ENCODE results near the gene ARHGAP30. TPM values are rescaled to one million over a fixed set of nuclear protein-coding genes. Genes with fewer than 3 reads are reported as not detected.

ARHGAP30 gene
- total and polyA plus RNA-seq, 2 of the 8 experiments (the other 6 are each of a cell fraction or from before 2014, with no cell fraction given) = 0.27 to 0.39 TPM

DNA sequence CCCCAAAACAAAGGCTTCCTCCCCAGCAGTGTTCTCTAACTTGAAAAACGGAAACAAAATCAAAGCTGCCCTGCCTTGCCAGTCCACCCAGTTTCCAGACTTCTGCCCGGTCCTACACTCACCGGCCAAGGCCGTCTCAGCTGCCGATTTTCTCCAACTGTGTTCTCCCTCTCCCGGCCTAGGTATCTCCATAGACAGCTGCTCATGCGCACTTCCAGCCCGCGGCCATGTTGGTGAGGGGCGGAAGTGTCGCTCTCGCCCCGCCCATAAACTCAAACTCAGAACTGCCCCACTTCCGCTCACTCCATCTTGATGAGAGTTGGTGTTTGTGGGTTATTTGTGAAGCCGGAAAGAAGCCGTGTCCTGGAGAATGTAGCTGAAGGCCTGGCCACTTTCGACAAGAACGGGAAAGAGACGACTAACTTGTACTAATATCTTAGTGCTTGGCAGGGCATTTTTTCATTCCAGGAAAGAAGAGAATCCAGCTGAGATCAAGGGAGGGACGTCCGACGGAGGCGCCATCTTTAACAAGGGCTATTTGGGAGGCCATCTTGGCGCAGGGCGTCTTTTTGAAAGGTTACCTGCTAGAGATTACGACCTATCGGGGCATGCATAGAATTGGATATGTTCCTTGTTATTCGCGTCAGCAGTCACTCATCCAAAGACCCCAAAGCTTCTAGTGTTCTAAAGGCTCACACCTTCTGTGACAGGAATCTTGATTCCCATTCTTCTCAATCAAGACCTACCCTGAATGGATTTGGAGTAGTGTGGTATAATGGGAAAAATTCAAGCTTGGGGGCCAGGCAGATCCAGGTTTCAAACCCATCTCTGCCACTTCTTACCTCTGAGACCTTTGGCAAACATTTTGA is 23.7 kb downstream of the ARHGAP30 start, which contains the start of gene USF1 (continued):
- TF ChIP-seq HDAC2 (IDR thresholded peaks at IDR 0.05; ENCODE audit: borderline replicate concordance in 1 of 2, low read depth in 2 of 2, low read length in 2 of 2) (0 out of 4 replicates have a peak, but pooled peaks of 1 of the 2 experiments have one; percentile 21), POLR2A (IDR thresholded peaks at IDR 0.05; ENCODE audit: control extremely low read depth in 1 of 2, low read depth in 2 of 2, low read length in 2 of 2) (peak; percentile 78 to 96), CREB1 (IDR thresholded peaks at IDR 0.05) (peak; percentile 64), NRF1 (IDR thresholded peaks at IDR 0.05; ENCODE audit: low read depth, low read length) (peak; percentile 66), KDM4A (IDR thresholded peaks at IDR 0.05; ENCODE audit: low read depth, low read length, severe bottlenecking) (peak; percentile 99), JUND (IDR thresholded peaks at IDR 0.05; ENCODE audit: low read length) (no peak), YY1 (IDR thresholded peaks at IDR 0.05; ENCODE audit: low read depth, low read length) (peak; percentile 98), KDM5A (IDR thresholded peaks at IDR 0.05; ENCODE audit: low read length) (0 out of 2 replicates have a peak, but pooled peaks have one; percentile 22), SAP30 (IDR thresholded peaks at IDR 0.05; ENCODE audit: insufficient read depth, insufficient replicate concordance, low read length) (peak; percentile 83), TBP (IDR thresholded peaks at IDR 0.05; ENCODE audit: low read depth, low read length) (peak; percentile 76), RXRA (IDR thresholded peaks at IDR 0.05; ENCODE audit: insufficient read depth, low read depth, low read length) (no peak), ASH2L (IDR thresholded peaks at IDR 0.05; ENCODE audit: low read length) (no peak), MAFK (IDR thresholded peaks at IDR 0.05; ENCODE audit: low read depth, low read length) (no peak), BCL11A (IDR thresholded peaks at IDR 0.05; ENCODE audit: low read depth in 2 of 2, low read length in 2 of 2) (no peak), SRF (IDR thresholded peaks at IDR 0.05; ENCODE audit: low read depth, low read length) (no peak), PHF8 (conservative IDR thresholded peaks at IDR 0.05; ENCODE audit: low read depth, low read length) (peak; percentile 83; the same call in 1 of the 2 replicates), SIN3A (conservative IDR thresholded peaks at IDR 0.05 in 1 of 2, IDR thresholded peaks at IDR 0.05 in 1 of 2; ENCODE audit: low read depth in 1 of 2, low read length in 2 of 2) (peak in 1 of 2 experiments; percentile 73; a peak in 2 of 4 replicates)
- TF ChIP-seq, protein P1, sequence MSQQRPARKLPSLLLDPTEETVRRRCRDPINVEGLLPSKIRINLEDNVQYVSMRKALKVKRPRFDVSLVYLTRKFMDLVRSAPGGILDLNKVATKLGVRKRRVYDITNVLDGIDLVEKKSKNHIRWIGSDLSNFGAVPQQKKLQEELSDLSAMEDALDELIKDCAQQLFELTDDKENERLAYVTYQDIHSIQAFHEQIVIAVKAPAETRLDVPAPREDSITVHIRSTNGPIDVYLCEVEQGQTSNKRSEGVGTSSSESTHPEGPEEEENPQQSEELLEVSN (IDR thresholded peaks at IDR 0.05) = peak; percentile 34; the same call in 1 of the 2 replicates
- TF ChIP-seq, protein P2, sequence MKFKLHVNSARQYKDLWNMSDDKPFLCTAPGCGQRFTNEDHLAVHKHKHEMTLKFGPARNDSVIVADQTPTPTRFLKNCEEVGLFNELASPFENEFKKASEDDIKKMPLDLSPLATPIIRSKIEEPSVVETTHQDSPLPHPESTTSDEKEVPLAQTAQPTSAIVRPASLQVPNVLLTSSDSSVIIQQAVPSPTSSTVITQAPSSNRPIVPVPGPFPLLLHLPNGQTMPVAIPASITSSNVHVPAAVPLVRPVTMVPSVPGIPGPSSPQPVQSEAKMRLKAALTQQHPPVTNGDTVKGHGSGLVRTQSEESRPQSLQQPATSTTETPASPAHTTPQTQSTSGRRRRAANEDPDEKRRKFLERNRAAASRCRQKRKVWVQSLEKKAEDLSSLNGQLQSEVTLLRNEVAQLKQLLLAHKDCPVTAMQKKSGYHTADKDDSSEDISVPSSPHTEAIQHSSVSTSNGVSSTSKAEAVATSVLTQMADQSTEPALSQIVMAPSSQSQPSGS (IDR thresholded peaks at IDR 0.05; ENCODE audit: low read length) = peak; percentile 65; the same call in 1 of the 2 replicates
- TF ChIP-seq, protein P3, sequence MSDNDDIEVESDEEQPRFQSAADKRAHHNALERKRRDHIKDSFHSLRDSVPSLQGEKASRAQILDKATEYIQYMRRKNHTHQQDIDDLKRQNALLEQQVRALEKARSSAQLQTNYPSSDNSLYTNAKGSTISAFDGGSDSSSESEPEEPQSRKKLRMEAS (IDR thresholded peaks at IDR 0.05) = no peak; the same call in 1 of the 2 replicates

Data from H1 (cell line).